ENCODE results near the gene C2orf49. TPM values are rescaled to one million over a fixed set of nuclear protein-coding genes. Genes with fewer than 3 reads are reported as not detected.
A peak's percentile ranks its signal among the peaks of the same experiment; 100 is the strongest.

Gene C2orf49
- total and polyA plus RNA-seq, 2 donors = 11.1 to 17.0 TPM

GRCh38 chr2:105381101-105381668 lies 43.8 kb downstream of the C2orf49 start:
- Histone ChIP-seq H3K27me3 (ENCODE audit: control insufficient read depth in 2 of 2, insufficient read depth in 1 of 2, low read length in 1 of 2) (no peaks in the 10 kb centered on the region), H3K4me1 (ENCODE audit: control insufficient read depth in 2 of 2, insufficient read depth in 2 of 2, low read length in 2 of 2) (no peaks in the 10 kb centered on the region), H3K27ac (ENCODE audit: low read depth in 1 of 2, low read length in 1 of 2) (peak overlapping the region in 1 of 2 donors; percentile 72), H3K9me3 (ENCODE audit: control insufficient read depth in 2 of 2, insufficient read depth in 1 of 2, low read length in 1 of 2) (no peaks in the 10 kb centered on the region), H3K4me3 (ENCODE audit: low read length in 2 of 2) (no peak overlapping the region), H3K36me3 (ENCODE audit: control insufficient read depth in 2 of 2, insufficient read depth in 2 of 2, low read length in 1 of 2) (peaks cover 40 to 56% of the 10 kb centered on the region in 2 donors)
- DNase-seq (ENCODE audit: low read depth in 6 of 9, low spot score in 9 of 9) = no peak
- WGBS = 88% methylated on average over 14 of the region's 14 CpGs

DNA sequence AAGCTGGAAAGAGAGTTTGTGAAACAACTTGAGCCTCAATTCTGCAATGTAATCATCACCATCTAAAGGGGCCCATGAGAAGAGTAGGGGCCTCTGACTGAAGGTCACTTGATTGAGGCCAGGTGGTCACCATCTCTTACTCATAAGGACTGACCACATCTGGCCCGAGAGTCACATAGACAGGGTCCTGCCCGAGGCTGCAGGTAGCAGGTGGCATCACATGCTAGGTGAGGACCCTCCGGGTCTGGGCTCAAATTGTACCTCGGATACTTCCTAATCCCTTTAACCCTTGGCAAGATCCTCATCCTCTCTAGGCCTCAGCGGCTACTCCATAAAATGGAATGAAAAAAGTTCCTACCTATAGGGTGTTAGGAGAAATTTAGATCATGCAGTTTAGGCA lies 44.8 kb downstream of the C2orf49 start:
- Histone ChIP-seq H3K4me1 (ENCODE audit: control insufficient read depth in 2 of 2, insufficient read depth in 2 of 2, low read length in 2 of 2) (no peaks in the 10 kb centered on the region), H3K27ac (ENCODE audit: low read depth in 1 of 2, low read length in 1 of 2) (no peak overlapping the region), H3K36me3 (ENCODE audit: control insufficient read depth in 2 of 2, insufficient read depth in 2 of 2, low read length in 1 of 2) (peaks cover 36 to 60% of the 10 kb centered on the region in 2 donors), H3K27me3 (ENCODE audit: control insufficient read depth in 2 of 2, insufficient read depth in 1 of 2, low read length in 1 of 2) (no peaks in the 10 kb centered on the region), H3K4me3 (ENCODE audit: low read length in 2 of 2) (no peak overlapping the region), H3K9me3 (ENCODE audit: control insufficient read depth in 2 of 2, insufficient read depth in 1 of 2, low read length in 1 of 2) (no peaks in the 10 kb centered on the region)
- WGBS = 96% methylated on average over 5 of the region's 5 CpGs
- DNase-seq (ENCODE audit: low read depth in 6 of 9, low spot score in 9 of 9) = no peak

GRCh38 chr2:105383432-105384166 lies 46.3 kb downstream of the C2orf49 start:
- 67% methylated on average over 8 of the region's 8 CpGs for WGBS
- no peaks in the 10 kb centered on the region for H3K27me3 ChIP-seq (ENCODE audit: control insufficient read depth in 2 of 2, insufficient read depth in 1 of 2, low read length in 1 of 2)
- H3K36me3 ChIP-seq (ENCODE audit: control insufficient read depth in 2 of 2, insufficient read depth in 2 of 2, low read length in 1 of 2) = peaks cover 27 to 56% of the 10 kb centered on the region in 2 donors
- no peaks in the 10 kb centered on the region for H3K4me1 ChIP-seq (ENCODE audit: control insufficient read depth in 2 of 2, insufficient read depth in 2 of 2, low read length in 2 of 2)
- H3K4me3 ChIP-seq (ENCODE audit: low read length in 2 of 2) = no peak overlapping the region
- H3K27ac ChIP-seq (ENCODE audit: low read depth in 1 of 2, low read length in 1 of 2) = peak overlapping the region in 1 of 2 donors; percentile 50
- no peak for DNase-seq (ENCODE audit: low read depth in 6 of 9, low spot score in 9 of 9)
- no peaks in the 10 kb centered on the region for H3K9me3 ChIP-seq (ENCODE audit: control insufficient read depth in 2 of 2, insufficient read depth in 1 of 2, low read length in 1 of 2)

DNA sequence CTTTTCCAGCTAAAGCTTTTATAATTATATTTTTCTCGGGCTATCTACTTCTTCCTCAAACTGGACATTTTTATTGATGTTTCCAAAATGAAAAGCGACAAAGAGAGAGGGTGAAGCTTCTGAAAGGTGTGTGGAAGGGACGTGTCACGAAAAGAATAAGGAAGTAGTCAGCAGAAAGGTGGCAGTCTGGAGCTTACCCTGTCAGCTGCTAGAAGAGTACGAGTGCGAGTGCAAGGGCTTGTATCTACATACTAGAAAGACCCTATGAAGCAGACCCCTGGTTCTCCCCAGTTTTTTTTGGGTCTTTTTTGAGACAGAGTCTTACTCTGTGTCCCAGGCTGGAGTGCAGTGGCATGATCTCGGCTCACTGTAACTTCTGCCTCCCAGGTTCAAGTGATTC lies 46.9 kb downstream of the C2orf49 start:
- Histone ChIP-seq H3K4me1 (ENCODE audit: control insufficient read depth in 2 of 2, insufficient read depth in 2 of 2, low read length in 2 of 2) (no peaks in the 10 kb centered on the region), H3K4me3 (ENCODE audit: low read length in 2 of 2) (no peak overlapping the region), H3K27me3 (ENCODE audit: control insufficient read depth in 2 of 2, insufficient read depth in 1 of 2, low read length in 1 of 2) (no peaks in the 10 kb centered on the region), H3K36me3 (ENCODE audit: control insufficient read depth in 2 of 2, insufficient read depth in 2 of 2, low read length in 1 of 2) (peaks cover 25 to 56% of the 10 kb centered on the region in 2 donors), H3K27ac (ENCODE audit: low read depth in 1 of 2, low read length in 1 of 2) (no peak overlapping the region), H3K9me3 (ENCODE audit: control insufficient read depth in 2 of 2, insufficient read depth in 1 of 2, low read length in 1 of 2) (no peaks in the 10 kb centered on the region)
- WGBS = 64% methylated on average over 7 of the region's 7 CpGs
- DNase-seq (ENCODE audit: low read depth in 6 of 9, low spot score in 9 of 9) = no peak

DNA sequence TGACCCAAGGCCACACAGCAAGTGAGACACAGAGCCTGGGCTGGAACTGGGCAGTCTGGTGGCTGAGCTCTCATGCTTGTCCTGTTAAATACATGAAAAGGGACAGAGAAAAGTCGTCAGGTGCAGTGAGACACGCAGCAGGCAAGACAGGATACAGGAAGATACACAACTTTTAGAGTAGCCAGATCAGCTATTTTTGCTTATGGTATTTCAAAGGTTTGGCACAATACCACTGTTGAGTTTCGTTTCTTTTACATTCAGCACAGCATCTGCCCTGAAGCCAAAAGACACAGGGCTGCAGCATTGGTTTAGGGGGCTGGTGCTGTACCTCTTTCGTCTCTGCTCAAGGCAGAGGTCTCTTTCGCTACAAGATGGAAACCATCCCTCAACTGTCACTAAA lies 47.5 kb downstream of the C2orf49 start:
- peaks cover 22 to 60% of the 10 kb centered on the region in 2 donors for H3K36me3 ChIP-seq (ENCODE audit: control insufficient read depth in 2 of 2, insufficient read depth in 2 of 2, low read length in 1 of 2)
- H3K4me1 ChIP-seq (ENCODE audit: control insufficient read depth in 2 of 2, insufficient read depth in 2 of 2, low read length in 2 of 2) = no peaks in the 10 kb centered on the region
- no peak overlapping the region for H3K27ac ChIP-seq (ENCODE audit: low read depth in 1 of 2, low read length in 1 of 2)
- DNase-seq (ENCODE audit: low read depth in 6 of 9, low spot score in 9 of 9) = no peak
- H3K9me3 ChIP-seq (ENCODE audit: control insufficient read depth in 2 of 2, insufficient read depth in 1 of 2, low read length in 1 of 2) = no peaks in the 10 kb centered on the region
- H3K4me3 ChIP-seq (ENCODE audit: low read length in 2 of 2) = no peak overlapping the region
- H3K27me3 ChIP-seq (ENCODE audit: control insufficient read depth in 2 of 2, insufficient read depth in 1 of 2, low read length in 1 of 2) = no peaks in the 10 kb centered on the region
- WGBS = 84% methylated on average over 5 of the region's 5 CpGs

DNA sequence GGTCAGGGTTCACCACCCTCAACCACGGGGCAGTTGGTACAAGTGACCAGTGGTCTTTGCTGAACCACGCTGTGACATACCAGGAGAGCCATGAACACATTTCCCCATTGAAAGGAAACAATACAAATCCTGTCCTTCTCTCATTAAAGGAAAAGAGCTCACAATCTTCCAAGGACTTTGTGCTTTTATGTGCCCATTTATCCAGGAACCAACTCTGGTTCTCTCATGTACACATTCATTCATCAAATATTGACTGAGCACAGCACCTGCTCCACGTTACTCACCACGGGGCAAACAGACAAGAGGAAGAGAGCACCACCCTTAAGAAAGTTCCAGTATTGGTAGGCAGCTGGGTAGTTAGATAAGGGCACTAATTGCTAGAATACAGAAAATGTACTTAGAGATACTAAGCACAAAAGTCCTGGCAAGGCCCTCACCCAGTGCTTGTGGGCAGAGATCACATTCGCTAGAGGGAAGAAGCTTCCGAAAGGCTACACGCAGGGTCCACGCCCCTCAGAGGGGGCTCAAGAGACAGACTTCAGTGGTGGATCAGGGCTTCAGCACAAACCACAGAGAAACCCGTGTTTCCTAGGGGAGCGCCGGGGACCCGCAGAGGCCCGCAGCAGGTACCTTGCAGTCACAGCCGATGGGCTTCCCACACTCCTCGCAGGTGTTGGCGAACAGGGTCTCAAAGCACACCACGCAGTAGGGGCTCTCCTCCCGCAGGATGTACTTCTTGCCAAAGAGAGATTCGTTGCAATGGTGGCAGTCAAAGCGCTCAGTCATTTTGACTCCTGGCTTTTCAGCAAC lies 48.6 kb downstream of the C2orf49 start:
- no peak overlapping the region for H3K27ac ChIP-seq (ENCODE audit: low read depth in 1 of 2, low read length in 1 of 2)
- H3K36me3 ChIP-seq (ENCODE audit: control insufficient read depth in 2 of 2, insufficient read depth in 2 of 2, low read length in 1 of 2) = peaks cover 20 to 56% of the 10 kb centered on the region in 2 donors
- no peaks in the 10 kb centered on the region for H3K27me3 ChIP-seq (ENCODE audit: control insufficient read depth in 2 of 2, insufficient read depth in 1 of 2, low read length in 1 of 2)
- WGBS = 90% methylated on average over 20 of the region's 20 CpGs
- H3K9me3 ChIP-seq (ENCODE audit: control insufficient read depth in 2 of 2, insufficient read depth in 1 of 2, low read length in 1 of 2) = no peaks in the 10 kb centered on the region
- no peak overlapping the region for H3K4me3 ChIP-seq (ENCODE audit: low read length in 2 of 2)
- no peaks in the 10 kb centered on the region for H3K4me1 ChIP-seq (ENCODE audit: control insufficient read depth in 2 of 2, insufficient read depth in 2 of 2, low read length in 2 of 2)
- DNase-seq (ENCODE audit: low read depth in 6 of 9, low spot score in 9 of 9) = no peak

GRCh38 chr2:105387225-105387624 lies 49.9 kb downstream of the C2orf49 start:
- Histone ChIP-seq H3K36me3 (ENCODE audit: control insufficient read depth in 2 of 2, insufficient read depth in 2 of 2, low read length in 1 of 2) (peaks cover 18 to 45% of the 10 kb centered on the region in 2 donors), H3K4me3 (ENCODE audit: low read length in 2 of 2) (no peak overlapping the region), H3K27me3 (ENCODE audit: control insufficient read depth in 2 of 2, insufficient read depth in 1 of 2, low read length in 1 of 2) (no peaks in the 10 kb centered on the region), H3K9me3 (ENCODE audit: control insufficient read depth in 2 of 2, insufficient read depth in 1 of 2, low read length in 1 of 2) (no peaks in the 10 kb centered on the region), H3K4me1 (ENCODE audit: control insufficient read depth in 2 of 2, insufficient read depth in 2 of 2, low read length in 2 of 2) (peaks cover 0 to 5% of the 10 kb centered on the region in 2 donors), H3K27ac (ENCODE audit: low read depth in 1 of 2, low read length in 1 of 2) (no peak overlapping the region)
- no peak for DNase-seq (ENCODE audit: low read depth in 6 of 9, low spot score in 9 of 9)
- WGBS = 95% methylated on average over 4 of the region's 4 CpGs

DNA sequence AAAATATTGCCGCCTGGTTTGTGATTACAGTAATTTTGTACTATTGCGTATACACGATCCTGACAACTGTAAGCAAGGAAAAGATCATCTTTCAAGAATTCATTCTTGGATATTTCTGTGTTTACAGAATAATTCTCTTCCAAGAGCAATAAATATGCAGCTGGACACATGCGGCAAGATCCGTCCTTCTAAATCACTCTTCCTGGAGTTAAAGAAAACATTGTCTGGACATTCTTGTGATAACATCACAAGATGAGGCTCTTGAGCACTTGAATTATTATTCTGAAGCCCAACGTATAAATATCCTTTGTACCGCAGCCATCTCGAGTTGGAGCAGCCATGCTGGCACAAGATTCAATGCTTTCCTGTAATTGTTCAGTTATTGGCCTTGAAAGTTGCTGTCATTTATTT lies 51.6 kb downstream of the C2orf49 start:
- WGBS = 92% methylated on average over 8 of the region's 8 CpGs
- Histone ChIP-seq H3K27me3 (ENCODE audit: control insufficient read depth in 2 of 2, insufficient read depth in 1 of 2, low read length in 1 of 2) (no peaks in the 10 kb centered on the region), H3K4me1 (ENCODE audit: control insufficient read depth in 2 of 2, insufficient read depth in 2 of 2, low read length in 2 of 2) (peaks cover 0 to 10% of the 10 kb centered on the region in 2 donors), H3K9me3 (ENCODE audit: control insufficient read depth in 2 of 2, insufficient read depth in 1 of 2, low read length in 1 of 2) (no peaks in the 10 kb centered on the region), H3K36me3 (ENCODE audit: control insufficient read depth in 2 of 2, insufficient read depth in 2 of 2, low read length in 1 of 2) (peaks cover 22 to 45% of the 10 kb centered on the region in 2 donors), H3K4me3 (ENCODE audit: low read length in 2 of 2) (no peak overlapping the region), H3K27ac (ENCODE audit: low read depth in 1 of 2, low read length in 1 of 2) (no peak overlapping the region)
- DNase-seq (ENCODE audit: low read depth in 6 of 9, low spot score in 9 of 9) = no peak

- Histone ChIP-seq H3K36me3 (ENCODE audit: control insufficient read depth in 2 of 2, insufficient read depth in 2 of 2, low read length in 1 of 2) (peaks cover 17 to 34% of the 10 kb centered on the region in 2 donors), H3K4me1 (ENCODE audit: control insufficient read depth in 2 of 2, insufficient read depth in 2 of 2, low read length in 2 of 2) (peaks cover 0 to 17% of the 10 kb centered on the region in 2 donors), H3K27me3 (ENCODE audit: control insufficient read depth in 2 of 2, insufficient read depth in 1 of 2, low read length in 1 of 2) (no peaks in the 10 kb centered on the region), H3K9me3 (ENCODE audit: control insufficient read depth in 2 of 2, insufficient read depth in 1 of 2, low read length in 1 of 2) (no peaks in the 10 kb centered on the region), H3K27ac (ENCODE audit: low read depth in 1 of 2, low read length in 1 of 2) (no peak overlapping the region), H3K4me3 (ENCODE audit: low read length in 2 of 2) (no peak overlapping the region)
- no peak for DNase-seq (ENCODE audit: low read depth in 6 of 9, low spot score in 9 of 9)
Observed at GRCh38 chr2:105390454-105390853, 53.1 kb downstream of the C2orf49 start.
